ENCODE measurements around the gene HRCT1.
"Not testable (repeated sequence)": the region's sequence is repeated elsewhere in the genome, so short reads cannot be mapped to it uniquely, and the experiment has no call there.

HRCT1 gene

DNA sequence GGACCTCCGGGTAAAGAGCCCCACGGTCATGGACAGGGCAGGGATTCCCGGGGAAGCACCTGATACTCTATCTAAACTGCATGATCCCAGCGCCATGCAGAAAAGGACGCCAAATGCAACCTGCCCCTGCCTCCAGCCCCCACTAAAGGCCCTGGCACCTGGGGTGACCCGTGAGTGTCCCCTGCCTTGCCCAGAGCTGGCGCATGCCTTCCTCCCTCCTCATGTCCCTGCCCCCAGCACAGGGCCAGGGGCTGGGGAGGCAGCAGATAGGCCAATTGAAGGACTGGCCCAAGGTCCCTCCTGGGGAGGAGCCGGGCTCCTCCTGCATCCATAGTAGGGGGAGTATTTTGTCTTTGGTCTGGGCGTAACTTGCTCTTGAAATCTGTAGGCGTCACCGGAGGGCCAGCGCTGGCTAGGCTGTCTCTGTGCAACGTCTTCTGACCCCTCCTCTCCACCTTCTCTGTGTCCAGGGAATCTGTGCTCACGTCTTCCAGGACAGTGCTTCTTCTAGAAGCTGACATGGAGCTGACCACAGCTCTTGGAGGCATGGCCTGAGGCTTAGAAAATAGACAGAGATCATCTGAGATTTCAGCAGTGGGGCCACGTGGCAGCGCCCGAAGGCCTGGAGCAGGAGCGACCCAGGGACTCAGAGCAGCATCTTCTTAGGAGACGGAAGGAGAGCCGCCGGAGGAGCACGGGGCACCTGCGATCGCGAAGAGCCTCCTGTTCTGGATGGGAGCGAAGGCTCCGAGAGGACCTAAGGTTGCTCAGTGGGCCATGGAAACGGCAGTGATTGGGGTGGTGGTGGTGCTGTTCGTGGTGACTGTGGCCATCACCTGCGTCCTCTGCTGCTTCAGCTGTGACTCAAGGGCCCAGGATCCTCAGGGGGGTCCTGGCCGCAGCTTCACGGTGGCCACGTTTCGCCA lies 3.9 kb downstream of the HRCT1 start:
- H3K27ac ChIP-seq = peak overlapping the region; percentile 95 to 99
- DNase-seq (ENCODE audit: low spot score) = peak; percentile 72
- H3K4me3 ChIP-seq = peak overlapping the region; percentile 73
- TF ChIP-seq, protein P1, sequence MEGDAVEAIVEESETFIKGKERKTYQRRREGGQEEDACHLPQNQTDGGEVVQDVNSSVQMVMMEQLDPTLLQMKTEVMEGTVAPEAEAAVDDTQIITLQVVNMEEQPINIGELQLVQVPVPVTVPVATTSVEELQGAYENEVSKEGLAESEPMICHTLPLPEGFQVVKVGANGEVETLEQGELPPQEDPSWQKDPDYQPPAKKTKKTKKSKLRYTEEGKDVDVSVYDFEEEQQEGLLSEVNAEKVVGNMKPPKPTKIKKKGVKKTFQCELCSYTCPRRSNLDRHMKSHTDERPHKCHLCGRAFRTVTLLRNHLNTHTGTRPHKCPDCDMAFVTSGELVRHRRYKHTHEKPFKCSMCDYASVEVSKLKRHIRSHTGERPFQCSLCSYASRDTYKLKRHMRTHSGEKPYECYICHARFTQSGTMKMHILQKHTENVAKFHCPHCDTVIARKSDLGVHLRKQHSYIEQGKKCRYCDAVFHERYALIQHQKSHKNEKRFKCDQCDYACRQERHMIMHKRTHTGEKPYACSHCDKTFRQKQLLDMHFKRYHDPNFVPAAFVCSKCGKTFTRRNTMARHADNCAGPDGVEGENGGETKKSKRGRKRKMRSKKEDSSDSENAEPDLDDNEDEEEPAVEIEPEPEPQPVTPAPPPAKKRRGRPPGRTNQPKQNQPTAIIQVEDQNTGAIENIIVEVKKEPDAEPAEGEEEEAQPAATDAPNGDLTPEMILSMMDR (IDR thresholded peaks at IDR 0.05) = no peak

DNA sequence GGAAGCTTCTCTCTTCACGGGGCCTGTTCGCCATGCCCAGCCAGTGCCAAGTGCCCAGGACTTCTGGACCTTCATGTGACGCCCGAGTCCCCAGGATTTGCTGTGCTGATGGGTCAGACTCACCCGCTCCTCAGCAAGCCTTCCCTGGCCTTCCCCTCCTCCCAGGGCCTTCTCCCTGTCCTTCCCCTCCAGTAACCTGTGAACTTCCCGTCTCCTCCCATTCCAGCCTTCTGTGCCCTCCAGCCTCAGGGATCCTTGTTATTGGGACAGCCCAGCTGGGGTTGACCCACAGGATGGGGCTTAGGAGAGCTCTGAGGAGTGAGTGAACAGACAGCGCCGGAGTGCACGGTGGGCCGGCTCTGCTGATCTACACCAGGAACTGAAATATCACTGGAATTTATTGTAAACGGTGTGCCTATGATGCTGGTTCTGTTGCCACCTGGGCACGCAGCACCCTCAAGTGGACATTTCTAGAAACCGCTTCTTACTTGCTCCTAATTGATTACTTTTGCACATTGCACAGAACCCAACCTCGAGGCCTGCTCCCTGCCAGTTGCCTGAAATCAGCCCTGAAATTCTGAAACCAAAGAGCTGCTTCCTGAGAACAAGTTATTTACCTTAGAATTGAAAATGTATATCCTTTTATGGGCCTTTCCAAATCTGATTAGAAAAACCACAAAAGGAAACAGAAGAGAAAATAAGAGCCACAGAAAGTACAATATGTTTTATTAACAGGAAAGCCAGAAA lies 4.8 kb downstream of the HRCT1 start:
- DNase-seq (ENCODE audit: low spot score) = peak; percentile 70
- H3K27ac ChIP-seq = peak overlapping the region; percentile 95 to 99
- H3K4me3 ChIP-seq = peak overlapping the region; percentile 26
- TF ChIP-seq, protein P1 (IDR thresholded peaks at IDR 0.05) = no peak

GRCh38 chr9:35911690-35912089 lies 5.7 kb downstream of the HRCT1 start:
- TF ChIP-seq, protein P1 (IDR thresholded peaks at IDR 0.05) = no peak
- DNase-seq (ENCODE audit: low spot score) = no peak
- Histone ChIP-seq H3K4me3 (no peak overlapping the region), H3K27ac (peak overlapping the region; percentile 30 to 99)

DNA sequence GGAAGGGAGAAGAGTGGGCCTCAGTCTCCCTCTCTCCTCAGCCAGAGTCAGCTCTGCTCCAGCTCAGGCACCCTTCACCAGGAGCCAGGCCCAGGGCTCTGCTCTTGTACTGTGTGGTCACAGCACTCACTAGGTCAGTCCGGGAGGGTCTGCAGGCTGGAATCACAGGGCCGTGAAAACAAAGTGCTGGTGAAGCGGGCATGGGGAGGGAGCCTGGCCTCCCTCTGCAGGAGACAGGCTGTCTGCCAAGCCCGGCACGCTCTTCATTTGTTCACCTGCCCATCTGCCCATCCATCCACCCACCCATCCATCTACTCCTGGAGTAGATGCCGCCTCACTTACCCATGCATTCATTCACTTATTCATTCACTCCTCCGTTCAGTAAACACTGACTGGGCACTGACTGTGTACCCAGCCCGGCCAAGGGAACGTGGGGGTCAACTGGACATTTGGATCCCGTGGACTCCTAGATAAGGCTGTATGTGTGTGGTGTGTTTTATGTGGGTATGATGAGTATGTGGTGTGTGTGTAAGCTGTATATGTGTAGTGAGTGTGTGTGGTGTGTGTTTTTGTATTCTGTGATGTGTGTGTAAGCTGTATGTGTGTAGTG lies 6.9 kb downstream of the HRCT1 start:
- Histone ChIP-seq H3K27ac (peak overlapping the region in 1 of 2 donors; percentile 66), H3K4me3 (peak overlapping the region; percentile 2)
- TF ChIP-seq, protein P1 (IDR thresholded peaks at IDR 0.05) = no peak
- DNase-seq (ENCODE audit: low spot score) = no peak

- H3K27ac ChIP-seq = peak overlapping the region in 1 of 2 donors; percentile 66
- not testable (repeated sequence) for H3K4me3 ChIP-seq; DNase-seq (ENCODE audit: low spot score)
Measured at GRCh38 chr9:35913429-35913828, 7.4 kb downstream of the HRCT1 start.

DNA sequence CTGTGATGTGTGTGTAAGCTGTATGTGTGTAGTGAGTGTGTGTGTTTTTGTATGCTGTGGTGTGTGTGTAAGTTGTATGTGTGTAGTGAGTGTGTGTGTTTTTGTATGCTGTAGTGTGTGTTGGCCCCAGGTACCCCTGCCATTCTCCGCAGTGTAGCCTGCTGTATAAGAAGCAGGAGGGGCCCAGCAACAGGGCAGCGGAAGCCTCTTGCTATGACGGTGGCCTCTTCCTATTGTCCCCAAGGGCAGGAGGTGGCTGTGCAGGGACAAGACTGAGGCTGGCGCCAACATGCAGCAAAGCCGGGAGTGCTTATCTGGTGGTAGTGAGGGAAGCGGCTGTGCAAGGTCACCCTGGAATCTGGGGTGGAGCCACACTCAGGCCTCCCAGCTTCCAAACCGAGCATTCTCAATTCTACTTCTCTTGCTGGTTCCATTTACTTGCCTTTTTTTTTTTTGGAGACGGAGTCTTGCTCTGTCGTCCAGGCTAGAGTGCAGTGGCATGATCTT lies 8.4 kb downstream of the HRCT1 start:
- DNase-seq (ENCODE audit: low spot score) = peak; percentile 79
- TF ChIP-seq, protein P1 (IDR thresholded peaks at IDR 0.05) = no peak
- Histone ChIP-seq H3K27ac (peak overlapping the region; percentile 32 to 79), H3K4me3 (no peak overlapping the region)
